Hematopoietic multipotent progenitor cell treated with erythropoietin and hydrocortisone succinate and interleukin-3 and kit ligand, for 4 days (in vitro differentiated cells): ENCODE results near the gene SLC25A24.
"Not testable (repeated sequence)": the region's sequence is repeated elsewhere in the genome, so short reads cannot be mapped to it uniquely, and the experiment has no call there.

Experiments
- DNase-seq: peaks from one replicate; pipeline ENCODE4 v3.0.0-alpha.2; 2015

Gene SLC25A24

GRCh38 chr1:108194051-108194450 is 6.1 kb downstream of the SLC25A24 start:
- no peak for DNase-seq

GRCh38 chr1:108193333-108193732 is 6.8 kb downstream of the SLC25A24 start:
- DNase-seq = no peak

GRCh38 chr1:108192581-108192980 is 7.6 kb downstream of the SLC25A24 start:
- DNase-seq = no peak

DNA sequence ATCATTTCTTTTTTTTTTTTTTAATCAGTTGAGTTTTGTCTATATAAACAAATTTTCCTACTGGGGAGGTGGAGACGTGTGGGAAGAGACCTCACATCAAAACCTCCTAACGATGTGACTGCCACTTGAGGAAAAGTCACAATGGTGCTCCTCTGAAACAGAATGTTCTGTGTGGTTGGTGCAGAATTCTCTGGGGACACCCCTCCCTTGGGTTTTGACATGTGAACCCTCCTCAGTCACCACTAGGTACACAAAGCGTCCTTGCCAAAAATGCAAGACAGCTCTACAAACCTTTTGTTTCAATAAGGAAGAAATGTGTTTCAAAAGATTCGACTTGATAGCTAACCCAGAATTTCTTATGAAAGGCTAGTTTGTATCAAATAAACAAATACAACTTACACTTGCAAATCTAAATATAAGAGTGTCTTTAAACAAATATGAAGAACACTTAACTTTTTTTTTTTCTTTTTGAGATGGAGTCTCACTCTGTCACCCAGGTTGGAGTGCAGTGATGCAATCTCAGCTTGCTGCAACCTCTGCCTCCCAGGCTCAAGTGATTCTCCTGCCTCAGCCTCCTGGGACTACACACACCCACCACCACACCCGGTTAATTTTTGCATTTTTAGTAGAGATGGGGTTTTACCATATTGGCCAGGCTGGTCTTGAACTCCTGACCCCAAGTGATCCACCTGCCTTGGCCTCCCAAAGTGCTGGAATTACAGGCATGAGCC is 9.3 kb downstream of the SLC25A24 start:
- no peak for DNase-seq

DNA sequence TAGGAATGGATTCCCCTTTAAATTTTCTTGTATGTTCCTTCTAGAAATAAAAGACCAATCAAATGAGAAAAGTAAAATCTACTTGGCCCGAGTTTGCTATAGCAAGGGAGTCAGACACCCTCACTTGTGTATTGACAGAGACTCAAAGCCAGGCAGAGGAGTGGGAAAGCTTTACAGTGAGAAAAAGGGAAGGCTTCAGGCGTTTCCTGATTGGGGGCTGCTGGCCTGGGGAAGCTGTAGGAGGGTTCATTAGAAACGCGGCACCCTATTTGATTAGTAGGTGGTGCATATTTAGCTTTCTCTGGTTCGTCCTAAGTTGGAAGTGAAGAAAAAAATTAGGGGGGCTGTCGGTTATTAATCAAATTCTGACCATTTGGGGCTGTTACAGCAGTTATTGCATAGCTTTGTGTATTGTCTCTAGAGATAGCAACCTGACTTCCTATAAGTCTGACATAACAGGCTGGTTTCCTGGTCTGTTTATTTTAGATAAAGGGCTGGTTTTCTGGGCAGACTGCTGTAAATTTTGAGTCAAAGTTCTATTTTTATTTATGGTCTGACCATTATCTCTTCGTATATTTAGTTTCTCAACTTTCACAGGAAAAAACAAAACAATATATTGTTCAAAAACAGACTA is 10.0 kb downstream of the SLC25A24 start:
- DNase-seq = peak; percentile 53

GRCh38 chr1:108188801-108189200 is 11.3 kb downstream of the SLC25A24 start:
- DNase-seq = no peak

GRCh38 chr1:108182959-108183700 is 17.0 kb downstream of the SLC25A24 start:
- no peak for DNase-seq

GRCh38 chr1:108179018-108179417 is 21.1 kb downstream of the SLC25A24 start:
- peak; percentile 55 for DNase-seq

GRCh38 chr1:108162409-108162808 is 37.7 kb downstream of the SLC25A24 start:
- DNase-seq = not testable (repeated sequence)

DNA sequence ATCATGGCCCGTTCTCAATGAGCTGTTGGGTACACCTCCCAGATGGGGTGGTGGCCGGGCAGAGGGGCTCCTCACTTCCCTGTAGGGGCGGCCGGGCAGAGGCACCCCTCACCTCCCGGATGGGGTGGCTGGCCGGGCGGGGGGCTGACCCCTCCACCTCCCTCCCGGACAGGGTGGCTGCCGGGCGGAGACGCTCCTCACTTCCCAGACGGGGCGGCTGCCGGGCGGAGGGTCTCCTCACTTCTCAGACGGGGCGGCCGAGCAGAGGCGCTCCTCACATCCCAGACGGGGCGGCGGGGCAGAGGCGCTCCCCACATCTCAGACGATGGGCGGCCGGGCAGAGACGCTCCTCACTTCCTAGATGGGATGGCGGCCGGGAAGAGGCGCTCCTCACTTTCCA is 40.2 kb downstream of the SLC25A24 start:
- DNase-seq = not testable (repeated sequence)

GRCh38 chr1:108158893-108159453 is 41.2 kb downstream of the SLC25A24 start:
- no peak for DNase-seq

DNA sequence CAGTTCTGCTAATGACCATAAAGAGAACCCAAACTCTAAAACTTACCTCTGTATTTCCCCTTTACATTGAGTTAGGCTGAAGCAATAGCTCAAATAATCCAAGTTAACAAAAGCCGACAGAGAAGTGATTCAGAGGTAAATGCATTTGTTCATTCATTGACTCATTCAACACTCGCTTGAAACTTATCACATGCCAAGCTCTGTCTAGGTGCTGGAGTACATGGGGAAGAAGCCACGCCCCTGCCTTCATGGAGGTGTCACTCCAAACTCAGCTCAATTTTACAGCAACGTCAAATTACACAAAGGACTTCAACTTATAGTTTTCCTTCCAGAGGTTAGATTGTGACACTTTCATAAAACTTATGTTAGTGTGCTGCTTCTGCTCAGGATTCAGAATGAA is 45.8 kb downstream of the SLC25A24 start:
- no peak for DNase-seq

DNA sequence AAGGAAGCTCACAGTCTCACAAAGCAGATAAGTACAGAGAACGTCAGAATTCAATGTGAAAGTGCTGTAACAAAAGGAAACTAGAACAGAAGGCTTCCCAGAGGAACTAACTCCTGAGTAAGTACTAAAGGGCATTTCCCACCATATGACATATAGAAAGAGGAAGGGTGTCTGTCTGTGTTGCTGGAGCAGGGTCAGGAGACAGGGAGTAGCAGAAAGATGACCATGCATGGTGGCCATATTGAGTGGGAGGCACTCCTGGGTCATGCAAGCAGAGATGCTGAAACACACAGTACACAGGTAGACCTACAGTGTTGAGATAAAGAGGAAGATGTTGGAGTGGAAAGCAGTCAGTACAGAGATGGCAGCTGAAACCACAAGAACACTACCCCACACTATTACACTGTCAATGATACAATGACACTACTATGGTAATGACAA is 47.3 kb downstream of the SLC25A24 start:
- no peak for DNase-seq

DNA sequence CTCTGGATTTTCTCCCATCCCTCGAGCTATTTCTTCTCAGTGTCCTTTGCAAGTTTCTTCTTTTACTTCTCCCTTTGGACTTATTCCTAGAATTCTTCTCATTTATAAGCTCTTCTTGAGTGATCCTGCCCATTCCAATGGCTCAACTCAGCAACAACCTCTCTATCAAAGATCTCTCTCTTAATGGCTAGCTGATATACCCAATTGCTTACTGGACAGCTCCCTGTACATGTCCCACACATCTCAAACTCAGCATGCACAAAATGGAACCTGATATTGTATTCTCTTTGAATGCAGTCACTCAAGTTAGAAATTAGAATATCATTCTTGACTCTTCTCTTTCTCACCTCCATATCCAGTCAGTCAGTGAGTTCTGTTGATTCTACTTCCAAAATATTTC is 48.6 kb downstream of the SLC25A24 start:
- no peak for DNase-seq

GRCh38 chr1:108149796-108150467 is 50.2 kb downstream of the SLC25A24 start:
- no peak for DNase-seq

GRCh38 chr1:108144569-108144968 is 55.6 kb downstream of the SLC25A24 start:
- DNase-seq = not testable (repeated sequence)

DNA sequence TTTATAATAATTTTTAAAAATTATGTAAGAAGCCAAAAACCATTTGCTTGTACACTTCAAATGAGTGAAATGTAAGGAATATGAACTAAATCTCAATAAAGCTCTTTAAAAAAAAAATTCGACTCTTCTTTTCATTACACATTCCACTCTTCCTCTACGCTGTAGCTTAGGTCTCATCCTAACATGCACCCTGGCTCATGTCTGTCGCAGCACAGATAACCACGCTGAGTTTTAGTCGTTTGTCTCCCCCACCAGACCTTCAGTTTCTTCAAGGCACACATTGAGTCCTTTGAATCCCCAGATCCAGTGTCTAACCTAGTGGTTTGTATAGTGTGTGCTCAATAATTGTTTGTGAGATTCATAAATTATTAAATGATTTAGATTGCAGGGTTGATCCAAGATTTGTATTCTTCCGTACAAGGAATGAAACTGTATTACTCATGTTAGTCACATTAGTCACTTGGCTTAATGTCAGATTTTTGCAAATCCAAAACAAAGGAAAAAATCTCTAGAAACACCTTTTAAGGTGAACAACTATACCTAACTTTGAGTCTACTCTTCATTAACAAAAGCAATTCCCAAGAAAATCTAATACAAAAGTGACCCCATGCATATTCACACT is 57.3 kb downstream of the SLC25A24 start:
- no peak for DNase-seq

- DNase-seq = no peak
Observed at GRCh38 chr1:108142258-108142657, 57.9 kb downstream of the SLC25A24 start.

GRCh38 chr1:108141621-108142020 is 58.5 kb downstream of the SLC25A24 start:
- peak; percentile 56 for DNase-seq

- no peak for DNase-seq
Observed at GRCh38 chr1:108140936-108141335, 59.2 kb downstream of the SLC25A24 start.

DNA sequence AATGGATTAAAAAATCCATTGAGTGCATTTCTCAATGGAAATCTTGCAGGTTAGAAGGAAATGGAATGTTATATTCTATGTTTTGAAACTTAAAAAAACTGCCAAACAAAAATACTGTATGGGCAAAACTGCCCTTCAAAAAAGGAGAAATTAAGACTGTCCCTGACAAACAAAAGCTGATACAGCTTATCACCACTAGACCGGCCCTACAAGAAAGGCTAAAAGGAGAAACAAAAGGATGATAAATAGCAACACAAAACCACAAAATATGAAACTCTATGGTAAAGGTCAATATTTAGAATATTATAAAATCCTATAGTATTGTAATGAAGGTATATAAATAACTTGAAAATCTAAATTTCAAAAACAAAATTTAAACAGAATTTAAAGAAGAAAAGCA is 60.0 kb downstream of the SLC25A24 start:
- DNase-seq = peak; percentile 72

- peak; percentile 21 for DNase-seq
Observed at GRCh38 chr1:108139555-108139954, 60.6 kb downstream of the SLC25A24 start.
